ENCODE measurements around the gene HTR3B. TPM values are rescaled to one million over a fixed set of nuclear protein-coding genes. Genes with fewer than 3 reads are reported as not detected.

The HTR3B gene
- polyA plus RNA-seq, 1 of the 3 experiments (the other 2 are of a cell fraction): not detected

GRCh38 chr11:113980785-113981184 lies 76.2 kb downstream of the HTR3B start (continued):
- TF ChIP-seq CHD2 (IDR thresholded peaks at IDR 0.05; ENCODE audit: low read length, partially characterized antibody) (no peak), RFX5 (IDR thresholded peaks at IDR 0.05; ENCODE audit: low read length) (no peak)
- TF ChIP-seq, protein P1, sequence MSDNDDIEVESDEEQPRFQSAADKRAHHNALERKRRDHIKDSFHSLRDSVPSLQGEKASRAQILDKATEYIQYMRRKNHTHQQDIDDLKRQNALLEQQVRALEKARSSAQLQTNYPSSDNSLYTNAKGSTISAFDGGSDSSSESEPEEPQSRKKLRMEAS (IDR thresholded peaks at IDR 0.05; ENCODE audit: low read depth): no peak

- ChIA-PET POLR2A (no interaction called here), CTCF (interaction anchor here (0.7 to 8.6 kb wide), 3 partner anchors 12 to 279 kb away, joined by 3 to 59 read pairs (median 24); no protein-coding TSS in a partner anchor)
- Histone ChIP-seq H3K4me3 (ENCODE audit: low read depth in 2 of 2, low read length in 1 of 2) (no peak overlapping the region), H3K4me1 (ENCODE audit: control insufficient read depth in 1 of 2, insufficient read depth in 2 of 2, low read depth in 1 of 2, low read length in 1 of 2) (no peaks in the 10 kb centered on the region), H3K27ac (ENCODE audit: low read depth in 2 of 2, low read length in 1 of 2) (no peak overlapping the region), H4K20me1 (ENCODE audit: insufficient read depth) (no peaks in the 10 kb centered on the region), H3K9me2 (no peaks in the 10 kb centered on the region), H3K79me2 (ENCODE audit: insufficient read depth) (no peaks in the 10 kb centered on the region), H3F3A (replicated peaks; ENCODE audit: insufficient read depth) (no peaks in the 10 kb centered on the region), H3K36me3 (replicated peaks in 1 of 2; ENCODE audit: control insufficient read depth in 1 of 2, insufficient read depth in 2 of 2, low read length in 1 of 2) (no peaks in the 10 kb centered on the region), H3K27me3 (ENCODE audit: insufficient read depth) (no peaks in the 10 kb centered on the region; the same call in 1 of the 2 replicates), H3K9me3 (no peaks in the 10 kb centered on the region), H3K9ac (no peak overlapping the region), H2AFZ (ENCODE audit: low read depth) (no peak overlapping the region), H3K4me2 (no peak overlapping the region)
- DNase-seq: no peak
- TF ChIP-seq RAD21 (IDR thresholded peaks at IDR 0.05; ENCODE audit: low read length) (no peak), RFX5 (IDR thresholded peaks at IDR 0.05; ENCODE audit: low read length) (no peak), POLR2AphosphoS5 (IDR thresholded peaks at IDR 0.05; ENCODE audit: low read depth, low read length) (no peak)
Observed at GRCh38 chr11:113982306-113982705, 77.7 kb downstream of the HTR3B start.

GRCh38 chr11:113984781-113985180 lies 80.2 kb downstream of the HTR3B start:
- no peak overlapping the region for H3K4me3 ChIP-seq (ENCODE audit: low read depth in 2 of 2, low read length in 1 of 2)
- no peak overlapping the region for H3K4me2 ChIP-seq
- no peaks in the 10 kb centered on the region for H3K9me3 ChIP-seq
- WGBS (ENCODE audit: low lambda C conversion rate): 16% methylated on average over 6 of the region's 6 CpGs
- DNase-seq: no peak
- H3K36me3 ChIP-seq (replicated peaks in 1 of 2; ENCODE audit: control insufficient read depth in 1 of 2, insufficient read depth in 2 of 2, low read length in 1 of 2): no peaks in the 10 kb centered on the region
- H4K20me1 ChIP-seq (ENCODE audit: insufficient read depth): no peaks in the 10 kb centered on the region
- H3K27me3 ChIP-seq (ENCODE audit: insufficient read depth): no peaks in the 10 kb centered on the region; the same call in 1 of the 2 replicates
- POLR2A ChIA-PET: no interaction called here
- H3F3A ChIP-seq (replicated peaks; ENCODE audit: insufficient read depth): no peaks in the 10 kb centered on the region
- no peaks in the 10 kb centered on the region for H3K4me1 ChIP-seq (ENCODE audit: control insufficient read depth in 1 of 2, insufficient read depth in 2 of 2, low read depth in 1 of 2, low read length in 1 of 2)
- TF ChIP-seq, protein P2, sequence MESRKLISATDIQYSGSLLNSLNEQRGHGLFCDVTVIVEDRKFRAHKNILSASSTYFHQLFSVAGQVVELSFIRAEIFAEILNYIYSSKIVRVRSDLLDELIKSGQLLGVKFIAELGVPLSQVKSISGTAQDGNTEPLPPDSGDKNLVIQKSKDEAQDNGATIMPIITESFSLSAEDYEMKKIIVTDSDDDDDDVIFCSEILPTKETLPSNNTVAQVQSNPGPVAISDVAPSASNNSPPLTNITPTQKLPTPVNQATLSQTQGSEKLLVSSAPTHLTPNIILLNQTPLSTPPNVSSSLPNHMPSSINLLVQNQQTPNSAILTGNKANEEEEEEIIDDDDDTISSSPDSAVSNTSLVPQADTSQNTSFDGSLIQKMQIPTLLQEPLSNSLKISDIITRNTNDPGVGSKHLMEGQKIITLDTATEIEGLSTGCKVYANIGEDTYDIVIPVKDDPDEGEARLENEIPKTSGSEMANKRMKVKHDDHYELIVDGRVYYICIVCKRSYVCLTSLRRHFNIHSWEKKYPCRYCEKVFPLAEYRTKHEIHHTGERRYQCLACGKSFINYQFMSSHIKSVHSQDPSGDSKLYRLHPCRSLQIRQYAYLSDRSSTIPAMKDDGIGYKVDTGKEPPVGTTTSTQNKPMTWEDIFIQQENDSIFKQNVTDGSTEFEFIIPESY (IDR thresholded peaks at IDR 0.05; ENCODE audit: borderline replicate concordance, low read depth): no peak
- TF ChIP-seq NRF1 (IDR thresholded peaks at IDR 0.05; ENCODE audit: low read depth, low read length) (no peak), EP300 (IDR thresholded peaks at IDR 0.05; ENCODE audit: borderline replicate concordance in 1 of 2, low read depth in 1 of 2, low read length in 1 of 2) (no peak), NFIC (IDR thresholded peaks at IDR 0.05; ENCODE audit: borderline replicate concordance) (no peak), POLR2AphosphoS5 (IDR thresholded peaks at IDR 0.05; ENCODE audit: low read depth, low read length) (no peak), TEAD4 (IDR thresholded peaks at IDR 0.05; ENCODE audit: borderline replicate concordance, insufficient read depth) (no peak), FOXM1 (IDR thresholded peaks at IDR 0.05; ENCODE audit: low read depth) (no peak), SIN3A (IDR thresholded peaks at IDR 0.05; ENCODE audit: borderline replicate concordance, low read depth, low read length) (no peak), USF1 (IDR thresholded peaks at IDR 0.05; ENCODE audit: borderline replicate concordance, low read depth) (no peak), GATA2 (CRISPR knock-in tag; IDR thresholded peaks at IDR 0.05) (no peak), CHD2 (IDR thresholded peaks at IDR 0.05; ENCODE audit: low read length, partially characterized antibody) (no peak), TCF12 (IDR thresholded peaks at IDR 0.05) (no peak), USF2 (IDR thresholded peaks at IDR 0.05; ENCODE audit: borderline replicate concordance, low read depth, low read length) (no peak), JUND (IDR thresholded peaks at IDR 0.05) (no peak), IRF3 (IDR thresholded peaks at IDR 0.05; ENCODE audit: low read depth, low read length) (no peak), MXI1 (IDR thresholded peaks at IDR 0.05; ENCODE audit: low read depth, low read length) (no peak)
- TF ChIP-seq, protein P1 (IDR thresholded peaks at IDR 0.05; ENCODE audit: low read depth): no peak
- no peak overlapping the region for H3K9ac ChIP-seq
- CTCF ChIA-PET: interaction anchor here (1.8 to 5.4 kb wide), 3 partner anchors 10 to 277 kb away, joined by 8 to 27 read pairs (median 15); no protein-coding TSS in a partner anchor
- H3K27ac ChIP-seq (ENCODE audit: low read depth in 2 of 2, low read length in 1 of 2): no peak overlapping the region
- no peak overlapping the region for H2AFZ ChIP-seq (ENCODE audit: low read depth)
- H3K9me2 ChIP-seq: no peaks in the 10 kb centered on the region
- H3K79me2 ChIP-seq (ENCODE audit: insufficient read depth): no peaks in the 10 kb centered on the region
